Stimulated activated CD4-positive, alpha-beta T cell treated with anti-CD3 and anti-CD28 coated beads, Interleukin-12 subunit alpha, Interleukin-12 subunit beta, amount 100 ng/mL, for 4 hours (primary cell): ENCODE data around the gene ST6GALNAC3.

Experiments used
- DNase-seq: peaks from one replicate; pipeline ENCODE4 v3.0.0-alpha.2; 2020

The ST6GALNAC3 gene

DNA sequence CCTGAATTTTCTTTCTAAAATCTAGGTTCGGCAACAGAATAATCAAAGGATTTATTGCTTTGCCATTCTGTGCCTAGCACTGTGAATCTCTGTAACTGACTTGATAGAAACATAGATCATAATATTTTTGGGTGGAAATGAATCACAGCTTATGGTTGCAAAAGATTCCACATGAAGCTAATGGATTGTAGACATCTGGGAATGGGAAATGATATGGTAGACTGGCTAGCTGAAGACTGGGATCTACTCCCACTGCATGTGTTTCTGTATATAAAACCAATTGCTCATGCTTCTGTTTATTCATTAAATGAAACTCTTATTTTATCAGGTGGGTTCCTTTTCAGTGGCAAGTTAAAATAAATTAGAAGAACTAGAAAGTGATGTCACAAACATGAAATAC is 395.6 kb downstream of the ST6GALNAC3 start:
- no peak for DNase-seq

DNA sequence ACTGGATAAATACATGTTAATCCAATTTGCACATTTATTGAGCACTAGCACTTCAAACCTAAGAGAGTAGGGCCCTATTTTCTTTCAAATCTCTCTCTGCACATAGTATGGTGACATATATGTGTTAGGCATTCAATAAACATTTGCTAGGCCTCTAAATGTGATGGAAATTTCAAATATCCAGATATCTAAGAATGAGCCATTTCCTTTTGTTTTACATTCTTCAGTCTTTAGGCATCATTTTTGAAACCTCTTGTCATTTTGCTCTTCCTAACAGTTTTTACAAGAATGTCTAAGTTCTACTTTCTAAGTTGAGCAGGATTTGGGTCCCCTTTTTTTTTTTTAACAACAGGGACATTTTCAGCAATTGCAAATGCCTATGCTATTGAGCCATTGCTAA is 397.0 kb downstream of the ST6GALNAC3 start:
- no peak for DNase-seq

DNA sequence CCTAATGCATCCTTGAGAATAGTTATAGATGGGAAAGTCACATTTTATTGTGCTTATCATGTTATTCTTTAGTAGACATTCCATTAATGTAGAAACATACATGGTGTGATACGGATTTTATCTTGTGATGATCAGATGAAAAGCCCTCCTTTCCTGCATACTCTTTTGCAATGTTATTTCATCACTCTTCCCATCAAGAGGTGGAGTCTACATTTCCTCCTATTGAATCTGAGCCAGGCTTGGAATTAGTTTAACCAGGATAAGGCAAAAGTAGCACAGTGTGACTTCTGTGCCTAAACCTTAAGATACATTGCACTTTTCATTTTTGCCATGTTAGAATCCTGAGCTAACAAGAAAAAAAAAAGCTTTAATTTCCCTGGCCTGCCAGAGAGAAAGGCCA is 399.0 kb downstream of the ST6GALNAC3 start:
- no peak for DNase-seq

DNA sequence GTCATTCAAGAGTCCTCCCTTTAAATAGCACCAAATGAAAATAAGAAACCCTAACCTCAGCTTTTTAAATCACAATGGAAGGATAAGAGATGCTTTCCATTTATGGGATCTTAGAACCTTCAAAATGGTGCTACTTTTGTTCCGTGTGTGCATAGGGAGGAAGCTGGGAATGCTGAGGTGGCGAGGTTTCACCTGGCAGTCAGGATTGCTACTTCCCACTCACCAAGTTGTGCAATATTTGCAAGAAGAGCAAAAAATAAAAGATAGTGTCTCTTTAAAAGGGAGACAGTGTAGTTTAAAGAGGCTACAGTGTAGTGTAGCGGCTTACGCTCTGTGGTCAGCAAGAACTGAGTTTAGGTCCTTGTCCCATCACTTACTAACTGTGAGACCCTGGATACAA is 400.4 kb downstream of the ST6GALNAC3 start:
- no peak for DNase-seq

DNA sequence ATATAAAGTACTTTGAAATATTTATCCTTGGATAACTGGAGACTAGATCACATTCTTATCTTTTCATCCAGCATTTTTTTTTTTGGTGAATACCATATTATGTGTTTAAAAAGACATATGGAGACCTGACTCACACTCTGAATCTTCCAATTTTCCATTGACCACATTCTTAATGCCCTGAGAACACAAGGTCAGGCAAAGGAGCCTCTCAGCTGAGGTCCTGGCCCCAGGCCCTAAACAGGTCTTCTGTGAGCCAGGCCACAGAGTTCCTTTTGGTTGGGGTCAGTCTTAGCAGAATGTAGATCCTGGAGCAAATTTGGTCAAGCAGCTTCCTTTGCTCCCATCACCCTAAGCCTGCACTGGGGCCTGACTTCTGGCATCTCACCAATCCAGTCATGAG is 402.6 kb downstream of the ST6GALNAC3 start:
- no peak for DNase-seq

DNA sequence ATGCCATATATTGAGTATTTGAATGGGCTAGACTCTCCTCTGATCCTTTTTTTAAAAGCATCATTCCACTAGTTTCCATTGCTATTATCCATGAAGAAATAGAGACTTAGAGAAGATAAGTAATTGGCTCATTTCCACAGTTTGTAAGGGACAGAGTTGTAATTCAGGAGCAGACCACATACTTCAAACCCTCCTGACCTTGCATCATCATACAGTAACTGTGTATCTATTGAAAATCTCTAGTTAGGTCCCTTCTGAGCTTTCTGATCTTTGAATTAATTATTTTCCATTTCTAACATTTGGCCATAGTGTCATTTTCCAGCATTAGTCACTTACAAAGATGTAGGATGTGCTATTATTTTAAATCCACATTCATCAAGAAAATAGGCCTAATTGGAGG is 406.3 kb downstream of the ST6GALNAC3 start:
- DNase-seq, result no peak

DNA sequence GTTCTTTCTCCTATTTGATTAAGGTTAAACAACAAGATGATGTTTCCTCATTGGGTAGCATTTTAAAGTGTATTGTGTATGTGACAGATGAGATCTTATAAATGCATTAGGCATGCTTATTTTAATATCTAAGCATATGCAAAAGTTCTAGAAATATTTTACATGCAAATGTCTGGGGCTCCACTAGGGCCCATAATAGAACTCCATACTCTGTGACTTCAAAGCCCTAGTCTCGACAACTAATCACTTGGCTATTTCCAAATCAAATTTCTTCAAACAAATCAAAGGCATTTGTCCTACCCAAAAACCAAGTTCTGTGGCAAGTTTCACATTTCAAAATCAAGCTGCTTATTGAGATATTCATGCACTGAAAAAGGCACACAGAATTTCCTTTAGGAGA is 407.1 kb downstream of the ST6GALNAC3 start:
- DNase-seq, result no peak

DNA sequence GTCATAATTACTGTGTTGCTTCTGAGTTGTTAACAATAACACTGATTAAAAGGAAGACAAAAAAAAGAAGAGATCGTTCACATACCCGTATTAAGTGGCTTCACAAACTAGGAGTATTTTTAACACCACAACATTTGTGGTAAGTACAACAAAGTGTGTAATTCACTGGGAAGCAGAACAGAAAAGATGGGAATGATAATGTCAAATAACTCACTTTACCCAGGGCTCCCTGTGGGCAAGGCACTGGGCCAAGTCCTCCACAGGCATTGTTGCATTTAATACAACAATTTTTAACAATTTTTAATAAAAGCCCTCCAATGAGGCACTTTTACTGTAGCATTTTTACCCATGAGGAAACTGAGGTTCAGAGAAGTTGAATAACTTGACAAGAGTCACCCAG is 407.7 kb downstream of the ST6GALNAC3 start:
- no peak for DNase-seq

DNA sequence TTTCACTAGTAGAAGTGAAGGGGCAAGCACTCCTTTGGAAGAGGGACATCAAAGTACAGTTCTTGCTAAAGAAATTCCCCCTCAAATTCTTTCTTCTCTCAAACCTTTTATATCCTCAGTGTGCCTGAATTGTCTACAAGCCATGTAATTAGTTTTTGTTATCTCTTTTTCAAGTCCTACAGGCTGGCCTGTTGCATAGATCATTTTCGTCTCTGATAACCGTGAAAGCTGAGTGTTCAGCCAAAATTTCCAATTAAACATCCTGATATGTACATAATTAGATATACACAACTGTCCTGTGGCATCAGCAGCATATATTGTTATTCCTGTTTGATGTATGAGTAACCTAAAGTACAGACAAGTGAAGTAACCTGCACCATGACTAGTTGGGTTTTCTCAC is 417.2 kb downstream of the ST6GALNAC3 start:
- DNase-seq, result no peak

DNA sequence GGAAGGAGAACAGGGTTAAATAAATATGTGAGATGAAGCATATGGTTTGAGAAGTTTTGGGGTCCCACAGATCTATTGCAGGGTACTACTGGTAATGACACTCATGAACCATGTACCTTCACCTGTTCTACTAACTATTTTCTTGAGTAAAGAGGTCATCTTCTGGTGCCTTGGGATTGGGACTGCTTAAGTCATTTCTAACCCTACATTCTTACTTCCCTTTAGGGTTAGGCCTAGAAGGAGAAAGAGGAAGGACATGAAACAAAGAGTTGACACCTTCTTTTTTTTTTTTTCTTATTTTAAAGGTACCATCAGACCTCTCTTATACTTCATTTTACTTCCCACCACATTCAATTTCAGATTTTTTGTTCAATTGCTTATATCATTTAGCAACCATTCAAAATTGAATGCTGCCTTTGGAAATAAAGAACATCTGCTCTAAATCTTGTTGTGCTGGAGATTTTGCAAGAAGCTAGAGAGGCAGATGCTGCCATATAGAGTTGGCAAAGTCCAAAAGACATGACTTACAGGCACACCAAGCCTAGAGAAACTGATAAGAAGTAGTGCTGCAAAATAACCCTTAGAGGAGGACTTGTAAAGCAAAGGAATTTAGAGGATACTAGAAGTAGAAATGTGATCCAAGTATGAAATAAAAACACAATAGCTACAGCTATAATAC is 418.3 kb downstream of the ST6GALNAC3 start:
- no peak for DNase-seq

DNA sequence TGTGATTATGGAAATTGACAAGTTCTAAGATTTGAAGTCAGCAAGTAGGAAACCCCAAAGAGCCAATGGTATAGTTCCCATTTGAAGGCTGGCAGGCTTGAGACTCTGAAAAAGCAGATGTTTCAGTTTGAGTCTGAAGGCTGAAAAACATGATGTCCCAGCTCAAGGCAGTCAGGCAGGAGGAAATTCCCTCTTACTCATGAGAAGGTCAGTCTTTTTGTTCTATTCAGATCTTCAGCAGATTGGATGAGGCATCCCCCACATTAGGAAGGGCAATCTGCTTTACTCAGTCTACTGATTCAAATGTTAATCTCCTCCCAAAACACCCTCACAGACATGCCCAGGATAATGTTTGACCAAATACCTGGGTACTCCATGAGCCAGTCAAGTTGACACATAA is 420.3 kb downstream of the ST6GALNAC3 start:
- no peak for DNase-seq

DNA sequence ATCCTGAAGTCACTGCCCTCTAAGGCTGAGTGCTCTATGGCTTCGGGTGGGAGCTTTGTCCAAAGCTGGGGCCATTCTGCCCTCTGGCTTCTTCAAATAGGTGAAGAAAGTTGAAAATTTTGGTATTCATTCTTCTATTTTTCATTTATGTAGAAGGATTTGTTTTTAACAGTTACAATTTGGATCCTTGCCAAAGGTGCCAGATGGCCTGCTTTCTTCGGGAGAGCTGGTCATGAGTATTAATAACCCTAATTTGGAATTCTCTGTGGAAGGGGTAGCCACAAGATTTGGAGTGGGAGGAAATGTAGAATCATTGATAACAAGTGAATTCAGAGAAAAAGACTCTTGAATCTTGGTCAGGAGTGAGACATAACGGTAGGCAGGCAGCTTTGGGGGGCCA is 422.3 kb downstream of the ST6GALNAC3 start:
- no peak for DNase-seq

DNA sequence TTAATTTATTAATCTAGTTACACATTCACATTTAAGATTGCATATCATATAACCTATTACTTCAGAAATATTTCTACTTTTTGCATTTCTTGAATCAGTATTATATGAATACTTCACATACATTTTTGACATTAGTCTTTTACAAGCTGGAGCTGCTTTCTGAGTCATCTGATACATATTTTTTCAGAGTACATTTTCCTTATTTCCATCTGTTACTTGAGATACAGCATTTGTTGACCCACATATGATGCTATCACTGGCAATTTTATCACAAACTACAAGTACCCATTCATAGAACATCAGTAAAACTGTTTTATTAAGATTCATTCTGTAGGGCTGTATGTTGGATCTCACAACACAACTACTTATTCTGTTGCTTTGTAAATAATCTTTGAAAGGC is 425.6 kb downstream of the ST6GALNAC3 start:
- DNase-seq, result no peak

DNA sequence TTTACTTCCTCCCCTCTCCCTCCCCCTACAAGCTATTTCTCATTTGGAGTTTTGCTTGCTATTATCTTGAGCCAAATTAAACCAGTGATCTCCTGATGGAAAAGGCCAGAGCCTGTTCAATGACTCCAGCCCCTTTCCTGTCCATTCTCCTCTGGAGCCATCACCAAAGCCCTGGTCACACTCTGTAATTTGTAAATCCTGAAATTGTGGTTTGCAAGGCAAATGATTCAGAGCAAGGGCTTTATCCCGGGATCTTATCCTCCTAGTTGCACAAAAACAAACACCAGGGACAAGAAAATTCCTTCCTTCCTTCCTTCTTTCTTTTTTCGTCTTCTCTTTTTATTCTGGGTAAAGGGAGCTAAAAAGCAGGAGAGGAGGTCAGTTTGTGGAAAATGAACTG is 426.6 kb downstream of the ST6GALNAC3 start:
- DNase-seq, result no peak

DNA sequence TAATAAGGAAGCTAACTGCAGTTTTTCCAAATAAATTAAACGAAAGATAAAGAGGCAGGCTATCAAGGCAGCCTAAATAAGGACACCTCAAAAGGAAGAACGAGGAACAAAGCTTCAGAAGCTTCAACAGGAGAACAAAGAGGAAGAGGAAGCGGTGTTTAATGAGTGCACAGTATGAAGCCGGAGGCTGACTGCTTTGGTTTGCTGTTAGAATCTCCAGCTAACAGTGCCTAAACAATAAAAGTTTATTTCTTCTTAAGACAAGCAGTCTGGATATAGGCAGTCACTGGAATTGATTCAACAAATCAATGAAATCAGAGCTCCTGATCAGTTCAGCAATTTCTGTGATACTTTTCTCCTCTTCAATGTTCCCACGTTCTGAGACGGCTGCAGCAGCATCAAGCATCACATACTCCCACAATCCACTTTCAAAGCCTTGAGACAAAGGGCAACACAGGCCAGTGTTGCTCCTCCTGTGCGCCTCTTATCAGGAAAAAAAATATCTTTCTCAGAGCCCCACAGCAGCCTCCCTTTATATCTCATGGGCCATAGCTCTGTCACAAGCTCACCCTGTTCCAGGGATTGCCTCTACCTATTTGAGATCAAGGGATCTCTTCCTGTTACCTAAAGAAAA is 427.2 kb downstream of the ST6GALNAC3 start:
- DNase-seq, result no peak

DNA sequence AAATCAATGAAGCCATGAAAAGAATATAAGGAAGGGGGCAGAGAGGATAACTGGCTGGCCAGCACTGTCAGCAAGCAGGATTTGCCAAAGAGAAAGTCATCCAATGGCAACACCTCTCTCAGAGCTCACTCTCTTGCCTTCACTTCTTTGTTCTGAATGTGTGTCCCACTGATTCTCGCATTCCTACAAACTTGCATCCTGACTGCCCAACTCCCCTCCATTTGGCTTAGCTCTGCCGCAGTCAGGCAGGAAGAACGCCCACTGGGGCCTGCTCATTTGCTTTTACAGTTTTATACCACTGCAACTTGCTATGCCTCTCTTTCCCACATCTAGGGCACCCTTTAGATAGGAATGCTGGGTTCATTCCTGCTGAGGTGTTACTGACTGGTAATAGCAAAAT is 428.6 kb downstream of the ST6GALNAC3 start:
- no peak for DNase-seq

DNA sequence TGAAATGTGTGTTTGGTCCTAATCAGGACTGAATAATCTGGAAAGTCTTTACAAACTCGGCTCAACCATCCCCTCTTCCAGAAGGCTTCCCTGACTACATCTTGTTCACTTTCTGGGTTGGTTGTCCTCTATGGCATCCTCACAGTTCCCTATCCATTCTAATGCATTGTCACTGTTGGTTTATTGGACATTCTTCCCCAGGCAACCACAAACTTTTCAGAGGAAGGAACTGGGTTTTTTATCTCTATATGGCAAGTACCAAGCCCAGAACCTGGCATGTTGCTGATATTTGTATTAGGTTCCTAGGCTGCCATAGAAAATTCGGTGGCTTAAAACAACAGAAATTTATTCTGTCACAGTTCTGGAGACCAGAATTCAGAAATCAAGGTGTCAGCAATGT is 429.2 kb downstream of the ST6GALNAC3 start:
- DNase-seq, result no peak

DNA sequence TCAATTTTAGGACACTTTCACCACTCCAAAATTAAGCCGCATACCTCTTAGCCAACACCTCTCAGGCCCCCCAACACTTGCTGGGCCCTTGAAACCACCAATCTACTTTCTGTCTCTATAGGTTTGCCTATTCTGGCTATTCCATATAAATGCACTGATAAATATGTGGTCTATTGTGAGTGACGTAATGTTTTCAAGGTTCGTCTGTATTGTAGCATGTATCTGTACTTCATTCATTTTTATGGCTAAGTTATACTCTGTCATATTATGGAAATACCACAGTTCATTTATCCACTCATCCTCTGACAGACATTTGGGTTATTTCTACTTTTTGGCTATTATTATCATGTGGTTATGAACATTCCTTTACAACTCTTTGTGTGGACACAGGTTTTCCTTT is 432.8 kb downstream of the ST6GALNAC3 start:
- DNase-seq, result no peak

DNA sequence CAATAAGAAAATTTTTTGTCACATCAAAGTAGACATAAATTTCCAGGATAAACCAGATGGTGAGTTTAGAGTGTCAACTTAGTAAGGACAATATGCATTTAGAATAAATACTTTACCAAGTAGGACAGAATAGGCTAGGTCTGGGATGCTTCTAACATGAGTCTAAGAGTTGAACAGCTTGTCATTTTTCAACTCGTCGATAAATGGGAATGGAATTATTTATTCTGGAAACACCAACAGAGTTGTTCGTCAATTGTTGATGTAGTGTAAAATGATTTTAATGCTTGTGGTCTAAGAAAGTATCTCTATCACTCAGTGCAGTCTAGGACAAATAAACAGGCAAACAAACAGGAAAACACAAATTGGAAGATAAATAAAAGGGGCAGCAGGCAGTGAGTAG is 434.3 kb downstream of the ST6GALNAC3 start:
- DNase-seq, result no peak

DNA sequence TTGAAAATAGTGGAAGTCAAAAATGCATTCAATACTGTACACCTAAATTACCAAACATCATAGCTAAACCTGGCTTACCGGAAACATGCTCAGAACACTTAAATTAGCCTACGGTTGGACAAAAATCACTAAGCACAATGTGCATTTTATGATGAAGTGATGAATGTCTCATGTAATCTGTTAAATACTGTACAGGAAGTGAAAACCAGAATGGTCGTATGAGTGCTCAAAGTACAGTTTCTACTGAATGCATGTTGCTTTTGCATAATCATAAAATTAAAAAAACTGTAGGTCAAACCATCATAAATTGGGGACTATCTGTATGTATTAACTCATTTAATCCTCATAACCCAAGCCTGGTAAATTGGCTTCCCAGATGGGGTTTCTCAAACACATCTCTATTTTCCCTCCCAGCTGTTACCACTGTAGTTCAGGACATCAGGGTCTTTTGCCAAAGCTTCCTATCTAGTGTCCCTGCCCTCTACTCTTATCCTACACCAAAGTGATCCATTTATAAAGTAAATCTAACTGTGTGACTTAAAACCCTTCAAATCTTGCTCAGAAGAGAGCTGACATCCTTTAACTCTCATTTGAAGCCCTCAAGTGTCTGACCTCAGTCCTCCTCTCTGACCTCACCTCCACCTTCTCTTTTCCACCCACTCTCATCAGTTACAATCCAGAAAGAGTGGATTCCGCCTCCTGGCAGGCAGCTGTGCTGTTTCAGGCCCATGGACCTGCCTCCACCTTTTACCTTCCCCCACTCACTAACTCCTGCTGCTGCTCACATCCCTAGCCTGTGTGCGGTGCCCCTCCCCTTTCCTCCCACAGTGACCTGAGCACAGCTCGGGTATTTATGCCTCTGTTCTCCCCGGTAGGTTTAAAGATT is 436.4 kb downstream of the ST6GALNAC3 start:
- DNase-seq, result peak; percentile 4

DNA sequence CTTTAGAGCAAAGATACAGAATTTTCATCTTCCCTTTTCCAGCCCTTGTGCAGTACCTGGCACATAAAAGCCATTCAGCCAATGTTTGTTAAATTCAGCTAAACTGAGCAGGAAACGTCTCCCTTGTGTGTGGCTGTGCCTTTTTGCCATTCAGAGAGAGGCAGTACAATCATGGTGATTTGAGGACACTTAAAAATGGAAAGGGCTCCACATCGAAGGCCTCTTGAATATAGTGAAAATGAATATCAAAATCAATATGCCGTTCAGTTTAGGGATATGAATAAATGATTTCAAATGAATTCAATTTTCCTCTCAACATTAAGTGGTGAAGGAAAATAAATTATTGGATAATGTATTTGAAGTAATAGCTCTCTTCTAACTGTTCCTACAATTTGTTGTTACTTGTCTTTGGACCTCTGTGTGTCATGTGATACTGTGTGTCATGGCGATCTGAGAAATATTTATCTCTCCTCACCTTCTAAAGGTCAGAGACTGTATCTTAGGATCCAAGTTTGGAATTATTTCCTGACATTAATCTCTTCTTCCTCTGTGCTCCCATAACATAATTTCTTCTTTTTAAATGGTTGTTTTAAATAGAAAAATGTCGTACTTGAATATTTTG is 437.1 kb downstream of the ST6GALNAC3 start:
- no peak for DNase-seq

DNA sequence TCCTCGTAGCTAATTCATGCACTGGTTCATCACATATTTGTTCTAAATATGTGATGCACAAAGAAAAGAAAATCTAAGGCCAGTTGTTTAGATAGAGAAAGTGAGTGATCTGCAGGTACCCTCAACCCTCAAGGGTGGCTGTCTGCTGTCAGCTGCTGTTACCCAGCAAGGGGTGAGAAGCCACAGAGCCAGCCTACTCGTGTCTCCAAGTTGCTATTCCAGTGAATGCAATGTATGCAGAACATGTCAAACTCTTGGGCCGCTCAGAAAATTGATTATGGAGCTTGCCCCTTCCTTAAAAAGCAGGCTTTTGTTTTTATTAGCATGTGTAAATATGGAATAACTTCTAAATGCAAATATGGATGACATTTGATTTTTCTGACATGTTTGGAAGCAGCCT is 456.4 kb downstream of the ST6GALNAC3 start:
- no peak for DNase-seq

DNA sequence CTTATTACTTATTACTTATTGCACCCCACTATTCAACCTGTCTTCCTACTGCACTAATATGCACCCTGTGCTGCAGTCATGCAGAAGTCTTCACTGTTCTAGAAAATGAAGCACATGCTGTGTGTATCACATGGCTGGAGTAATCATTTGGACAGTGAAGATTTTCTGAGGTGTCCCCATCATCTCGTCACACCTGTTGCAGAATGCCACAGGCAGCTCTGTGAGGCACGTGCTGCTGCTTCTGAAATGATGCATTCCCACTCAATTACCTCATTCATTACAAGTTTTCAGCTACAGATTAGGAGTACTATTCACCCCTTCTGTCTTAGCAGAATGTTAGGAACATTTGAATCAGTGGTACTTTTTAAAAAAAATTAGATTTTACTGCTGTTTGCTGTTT is 467.1 kb downstream of the ST6GALNAC3 start:
- no peak for DNase-seq

DNA sequence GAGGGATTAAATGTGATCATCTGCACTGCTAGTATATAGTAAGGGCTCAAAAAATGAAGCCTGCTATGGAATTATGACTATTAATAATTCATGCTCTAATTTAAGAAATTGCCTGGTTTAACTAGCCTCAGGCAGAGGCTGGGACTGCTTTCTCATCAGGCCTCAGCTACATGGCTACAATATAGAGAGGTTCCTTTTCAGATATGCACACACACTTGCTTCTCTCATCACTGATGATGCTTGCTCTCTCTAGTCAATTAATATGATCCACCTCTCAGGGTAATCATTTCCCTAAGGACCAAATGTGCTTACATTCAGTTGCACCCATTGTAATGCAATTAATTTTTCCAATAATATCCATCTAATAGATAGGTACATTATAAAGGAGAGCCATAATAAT is 467.8 kb downstream of the ST6GALNAC3 start:
- DNase-seq, result no peak
